ENCODE measurements around the gene CCNY. TPM values are rescaled to one million over a fixed set of nuclear protein-coding genes. Genes with fewer than 3 reads are reported as not detected.
A peak's percentile ranks its signal among the peaks of the same experiment; 100 is the strongest.

The CCNY gene
- total RNA-seq, 4 donors from 2014 or later, result 23.9 to 68.1 (median 39.5) TPM

DNA sequence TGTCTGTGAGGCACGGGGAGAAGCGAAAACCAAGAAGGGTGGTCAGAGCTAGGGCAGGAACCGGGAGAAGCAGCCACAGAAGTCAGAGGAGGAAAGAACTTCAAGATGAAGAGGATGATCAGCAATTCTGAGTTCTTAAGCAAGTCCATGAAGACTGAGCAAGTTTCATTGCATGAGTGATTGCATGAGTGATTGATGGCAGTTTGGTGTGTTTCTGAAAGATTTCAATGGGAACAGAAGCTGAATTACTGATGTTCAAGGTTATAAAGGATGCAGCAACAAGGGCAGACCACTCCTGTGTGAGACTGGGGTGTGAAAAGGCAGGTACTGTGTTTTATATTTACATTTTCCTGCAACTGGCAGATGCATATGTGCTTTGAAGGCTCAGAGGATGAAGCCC lies 35.4 kb downstream of the CCNY start:
- Histone ChIP-seq H3K36me3 (no peaks in the 10 kb centered on the region), H3K27ac (peak overlapping the region; percentile 76 to 89 (median 84)), H3K4me1 (peaks cover 73 to 74% of the 10 kb centered on the region in 2 donors), H3K9me3 (no peaks in the 10 kb centered on the region), H3K27me3 (no peaks in the 10 kb centered on the region), H3K4me3 (peak overlapping the region in 1 of 4 donors; percentile 2)
- DNase-seq (no peak), ATAC-seq (no peak)
- in situ Hi-C loops (cut with MboI; ENCODE audit: low sequenced_read_pairs in 4 of 4) (no loop called here), intact Hi-C loops (cut with DNase I; ENCODE audit: low total_unique reads) (no loop called here)
- TF ChIP-seq, protein P1, sequence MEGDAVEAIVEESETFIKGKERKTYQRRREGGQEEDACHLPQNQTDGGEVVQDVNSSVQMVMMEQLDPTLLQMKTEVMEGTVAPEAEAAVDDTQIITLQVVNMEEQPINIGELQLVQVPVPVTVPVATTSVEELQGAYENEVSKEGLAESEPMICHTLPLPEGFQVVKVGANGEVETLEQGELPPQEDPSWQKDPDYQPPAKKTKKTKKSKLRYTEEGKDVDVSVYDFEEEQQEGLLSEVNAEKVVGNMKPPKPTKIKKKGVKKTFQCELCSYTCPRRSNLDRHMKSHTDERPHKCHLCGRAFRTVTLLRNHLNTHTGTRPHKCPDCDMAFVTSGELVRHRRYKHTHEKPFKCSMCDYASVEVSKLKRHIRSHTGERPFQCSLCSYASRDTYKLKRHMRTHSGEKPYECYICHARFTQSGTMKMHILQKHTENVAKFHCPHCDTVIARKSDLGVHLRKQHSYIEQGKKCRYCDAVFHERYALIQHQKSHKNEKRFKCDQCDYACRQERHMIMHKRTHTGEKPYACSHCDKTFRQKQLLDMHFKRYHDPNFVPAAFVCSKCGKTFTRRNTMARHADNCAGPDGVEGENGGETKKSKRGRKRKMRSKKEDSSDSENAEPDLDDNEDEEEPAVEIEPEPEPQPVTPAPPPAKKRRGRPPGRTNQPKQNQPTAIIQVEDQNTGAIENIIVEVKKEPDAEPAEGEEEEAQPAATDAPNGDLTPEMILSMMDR (IDR thresholded peaks at IDR 0.05 in 4 of 5, conservative IDR thresholded peaks at IDR 0.05 in 1 of 5), result no peak

DNA sequence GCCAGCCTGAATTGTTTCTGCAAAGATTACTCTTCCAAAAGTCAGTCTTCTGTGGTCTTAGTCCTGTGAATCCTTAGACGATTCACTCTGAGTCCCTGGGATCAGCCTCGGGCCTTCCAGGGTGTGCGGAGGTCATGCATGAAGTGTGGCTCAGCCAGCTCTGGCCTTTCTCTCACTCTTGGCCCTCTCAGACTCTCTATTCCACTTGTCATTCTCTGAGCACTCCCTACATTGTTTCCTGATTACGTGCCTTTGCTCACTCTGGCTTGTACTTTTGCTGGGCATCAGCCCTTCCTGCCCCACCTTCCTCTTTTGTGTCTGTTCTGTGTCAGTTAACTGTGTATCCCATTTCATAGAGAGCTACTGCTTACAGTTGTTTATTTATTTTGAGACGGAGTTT lies 36.0 kb downstream of the CCNY start:
- peak in 1 of 2 donors; percentile 46 for TF ChIP-seq POLR2A (IDR thresholded peaks at IDR 0.05)
- TF ChIP-seq, protein P1 (IDR thresholded peaks at IDR 0.05 in 4 of 5, conservative IDR thresholded peaks at IDR 0.05 in 1 of 5), result no peak
- in situ Hi-C loops (cut with MboI; ENCODE audit: low sequenced_read_pairs in 4 of 4) (no loop called here), intact Hi-C loops (cut with DNase I; ENCODE audit: low total_unique reads) (no loop called here)
- no peaks in the 10 kb centered on the region for H3K9me3 ChIP-seq
- H3K27me3 ChIP-seq, result no peaks in the 10 kb centered on the region
- H3K36me3 ChIP-seq, result no peaks in the 10 kb centered on the region
- peaks cover 74 to 77% of the 10 kb centered on the region in 2 donors for H3K4me1 ChIP-seq
- peak overlapping the region in 1 of 4 donors; percentile 2 for H3K4me3 ChIP-seq
- H3K27ac ChIP-seq, result peak overlapping the region; percentile 76 to 89 (median 84)
- DNase-seq (peak; percentile 50 to 72), ATAC-seq (peak; percentile 93 to 94)

DNA sequence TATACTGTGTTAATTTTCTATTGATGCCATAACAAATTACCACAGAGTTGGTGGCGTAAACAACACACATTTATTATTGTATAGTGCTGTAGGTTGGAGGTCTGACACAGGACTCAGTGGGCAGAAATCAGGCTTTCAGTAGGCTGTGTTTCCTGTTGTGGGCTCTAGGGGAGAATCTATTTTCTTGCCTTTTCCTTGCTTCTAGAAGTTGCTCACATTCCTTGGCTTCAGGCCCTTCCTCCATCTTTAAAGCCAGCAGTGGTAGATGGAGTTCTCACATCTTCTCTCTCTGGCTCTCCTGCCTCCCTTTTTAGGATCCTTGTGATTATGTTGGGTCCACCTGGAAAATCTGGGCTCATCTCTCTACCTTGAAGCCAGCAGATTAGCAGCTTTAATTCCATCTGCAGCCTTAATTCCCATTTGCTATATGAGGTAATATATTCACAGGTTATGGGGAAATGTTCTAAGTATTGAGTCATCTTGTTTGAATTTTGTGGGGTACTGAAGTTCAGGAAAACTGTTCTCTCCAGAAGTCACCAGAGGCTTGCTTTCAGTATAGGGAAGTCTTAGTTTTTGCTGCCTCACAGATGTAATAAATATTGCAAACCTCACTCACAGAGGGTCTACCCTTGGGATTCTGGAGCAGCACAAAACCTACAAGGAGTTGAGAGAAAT lies 38.9 kb downstream of the CCNY start:
- H3K4me3 ChIP-seq, result no peak overlapping the region
- ATAC-seq (no peak), DNase-seq (no peak)
- H3K27ac ChIP-seq, result peak overlapping the region in 3 of 4 donors; percentile 81 to 89 (median 87)
- in situ Hi-C loops (cut with MboI; ENCODE audit: low sequenced_read_pairs in 4 of 4) (no loop called here), intact Hi-C loops (cut with DNase I; ENCODE audit: low total_unique reads) (loop anchor here (5.0 kb wide), 1 partner anchor 77 kb away; no protein-coding TSS in a partner anchor)
- H3K4me1 ChIP-seq, result peaks cover 74 to 82% of the 10 kb centered on the region in 2 donors
- H3K36me3 ChIP-seq, result no peaks in the 10 kb centered on the region
- TF ChIP-seq, protein P1 (IDR thresholded peaks at IDR 0.05 in 4 of 5, conservative IDR thresholded peaks at IDR 0.05 in 1 of 5), result no peak
- no peak for TF ChIP-seq POLR2A (IDR thresholded peaks at IDR 0.05)
- H3K9me3 ChIP-seq, result no peaks in the 10 kb centered on the region
- H3K27me3 ChIP-seq, result no peaks in the 10 kb centered on the region

DNA sequence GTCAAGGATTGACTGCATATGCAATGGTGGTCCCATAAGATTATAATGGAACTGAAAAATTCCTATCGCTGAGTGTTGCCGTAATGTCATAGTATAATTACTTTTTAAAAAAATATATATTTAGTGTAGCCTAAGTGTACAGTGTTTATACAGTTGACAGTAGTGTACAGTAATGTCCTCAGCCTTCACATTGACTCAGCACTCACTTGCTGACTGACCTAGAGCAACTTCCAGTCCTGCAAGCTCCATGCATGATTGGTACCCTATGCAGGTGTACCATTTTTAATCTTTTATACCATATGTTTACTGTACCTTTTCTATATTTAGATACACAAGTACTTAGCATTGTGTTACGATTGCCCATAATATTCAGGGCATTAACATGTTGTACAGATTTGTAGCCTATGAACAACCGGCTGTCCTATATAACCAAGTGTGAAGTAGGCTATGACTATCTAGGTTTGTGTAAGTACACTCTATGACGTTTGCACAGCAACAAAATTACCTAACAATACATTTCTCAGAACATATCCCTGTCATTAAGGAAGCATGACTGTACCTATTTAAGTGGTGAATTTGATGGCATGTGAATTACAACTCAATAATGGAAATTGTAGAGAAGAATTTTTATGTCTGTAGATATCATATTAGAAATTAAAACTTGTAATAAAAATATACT lies 40.9 kb downstream of the CCNY start:
- intact Hi-C loops (cut with DNase I; ENCODE audit: low total_unique reads), result loop anchor here (5.0 kb wide), 1 partner anchor 75 kb away; no protein-coding TSS in a partner anchor
- Histone ChIP-seq H3K4me1 (peaks cover 74 to 81% of the 10 kb centered on the region in 2 donors), H3K36me3 (no peaks in the 10 kb centered on the region), H3K27me3 (no peaks in the 10 kb centered on the region), H3K4me3 (no peak overlapping the region), H3K9me3 (no peaks in the 10 kb centered on the region), H3K27ac (no peak overlapping the region)
- TF ChIP-seq, protein P1 (IDR thresholded peaks at IDR 0.05 in 4 of 5, conservative IDR thresholded peaks at IDR 0.05 in 1 of 5), result no peak
- TF ChIP-seq POLR2A (IDR thresholded peaks at IDR 0.05), result no peak
- DNase-seq (no peak), ATAC-seq (no peak)
- in situ Hi-C loops (cut with MboI; ENCODE audit: low sequenced_read_pairs in 4 of 4), result no loop called here
